ENCODE data around the gene AP2M1.
"Not testable (repeated sequence)": the region's sequence is repeated elsewhere in the genome, so short reads cannot be mapped to it uniquely, and the experiment has no call there.

DNA sequence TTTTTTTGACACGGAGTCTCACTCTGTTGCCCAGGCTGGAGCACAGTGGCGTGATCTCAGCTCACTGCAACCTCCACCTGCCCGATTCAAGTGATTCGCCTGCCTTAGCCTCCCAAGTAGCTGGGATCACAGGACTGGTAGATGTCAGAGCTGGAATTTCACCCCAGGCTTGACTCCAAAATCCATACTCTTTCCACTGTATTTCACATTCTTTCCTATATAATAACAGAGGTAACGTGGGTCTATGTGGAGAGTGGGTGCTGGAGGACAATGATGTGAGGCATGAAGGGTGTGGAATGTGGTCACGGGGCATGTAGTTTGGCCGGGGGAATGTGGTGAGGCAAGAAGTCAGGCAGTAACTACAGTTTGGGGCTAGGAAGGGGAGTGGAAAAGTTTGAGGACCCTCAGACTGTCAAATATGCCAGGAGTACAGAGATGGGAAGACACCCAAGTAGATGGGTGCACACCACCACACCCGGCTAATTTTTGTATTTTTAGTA lies 12.0 kb upstream of the AP2M1 start:
- TF ChIP-seq, protein P1, sequence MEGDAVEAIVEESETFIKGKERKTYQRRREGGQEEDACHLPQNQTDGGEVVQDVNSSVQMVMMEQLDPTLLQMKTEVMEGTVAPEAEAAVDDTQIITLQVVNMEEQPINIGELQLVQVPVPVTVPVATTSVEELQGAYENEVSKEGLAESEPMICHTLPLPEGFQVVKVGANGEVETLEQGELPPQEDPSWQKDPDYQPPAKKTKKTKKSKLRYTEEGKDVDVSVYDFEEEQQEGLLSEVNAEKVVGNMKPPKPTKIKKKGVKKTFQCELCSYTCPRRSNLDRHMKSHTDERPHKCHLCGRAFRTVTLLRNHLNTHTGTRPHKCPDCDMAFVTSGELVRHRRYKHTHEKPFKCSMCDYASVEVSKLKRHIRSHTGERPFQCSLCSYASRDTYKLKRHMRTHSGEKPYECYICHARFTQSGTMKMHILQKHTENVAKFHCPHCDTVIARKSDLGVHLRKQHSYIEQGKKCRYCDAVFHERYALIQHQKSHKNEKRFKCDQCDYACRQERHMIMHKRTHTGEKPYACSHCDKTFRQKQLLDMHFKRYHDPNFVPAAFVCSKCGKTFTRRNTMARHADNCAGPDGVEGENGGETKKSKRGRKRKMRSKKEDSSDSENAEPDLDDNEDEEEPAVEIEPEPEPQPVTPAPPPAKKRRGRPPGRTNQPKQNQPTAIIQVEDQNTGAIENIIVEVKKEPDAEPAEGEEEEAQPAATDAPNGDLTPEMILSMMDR (IDR thresholded peaks at IDR 0.05) = not testable (repeated sequence)
- TF ChIP-seq POLR2A (IDR thresholded peaks at IDR 0.05) = not testable (repeated sequence)

All from breast epithelium (tissue), 3 donors.